HL-60/S4 treated with retinoic acid at 250 ng/mL for 4 days and 3 days (cell line): ENCODE results near the gene WDR93.

Experiments
- in situ Hi-C: fragments of 300-500 bp; cut with MboI; formaldehyde crosslinking; loops from 2 replicates; pipeline ENCODE4 v1.7.0; 2022; ENCODE audit warnings: low sequenced_read_pairs

The WDR93 gene

DNA sequence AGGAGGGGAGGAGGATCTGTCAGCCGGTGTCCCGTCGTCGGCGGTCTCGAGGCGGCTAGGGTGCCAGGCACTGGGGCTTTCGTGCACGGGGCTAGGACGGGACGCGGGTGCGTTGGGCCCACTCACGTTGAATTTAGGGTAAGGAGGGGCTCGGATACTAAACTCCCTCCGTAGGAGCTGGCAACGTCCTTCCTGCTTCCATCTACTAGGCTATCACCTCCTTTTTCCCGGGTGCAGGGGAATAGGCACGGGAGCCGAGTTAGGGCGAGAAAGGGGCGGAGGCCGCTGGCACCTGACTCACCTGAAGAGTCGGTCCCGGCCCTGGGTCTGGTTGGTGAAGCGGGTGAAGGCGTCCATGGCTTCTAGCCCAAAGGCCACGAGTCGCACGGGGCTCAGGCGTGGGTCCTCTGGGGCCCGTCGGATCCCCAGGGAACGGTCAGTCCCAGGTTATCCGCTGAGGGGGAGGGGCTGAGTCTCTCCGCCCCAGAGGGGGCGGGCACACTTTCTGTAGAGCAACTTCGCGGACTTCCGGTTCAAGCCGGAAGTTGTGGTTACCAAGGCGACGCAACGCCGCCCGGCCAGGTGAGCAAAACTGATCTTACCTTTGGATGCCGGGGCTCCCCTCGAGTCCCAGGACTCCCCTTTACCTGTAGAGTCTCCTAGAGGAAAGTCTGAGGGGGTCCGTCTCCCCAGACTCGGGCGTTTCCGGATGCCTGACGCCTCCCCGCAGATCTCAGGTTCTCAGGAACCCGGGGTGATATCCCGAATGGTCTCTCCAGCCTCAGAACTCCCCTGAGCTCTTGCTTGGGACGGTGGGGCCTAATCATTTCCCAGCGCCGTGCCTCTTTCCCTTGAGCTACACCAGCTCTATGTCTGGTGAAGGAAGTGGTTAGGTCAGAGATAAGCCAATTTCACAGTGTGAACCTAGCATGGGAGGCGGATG, at the start of gene WDR93, which contains the start of gene PEX11A:
WDR93 (plus strand) TSS at position 536 of the 943 bp plus-strand sequence. CDS start 10,936 bp downstream, outside the sequence.
PEX11A (minus strand) TSS at position 479 of the 943 bp plus-strand sequence; CDS start at position 357, 122 bp downstream.
- in situ Hi-C loops, result no loop called here

DNA sequence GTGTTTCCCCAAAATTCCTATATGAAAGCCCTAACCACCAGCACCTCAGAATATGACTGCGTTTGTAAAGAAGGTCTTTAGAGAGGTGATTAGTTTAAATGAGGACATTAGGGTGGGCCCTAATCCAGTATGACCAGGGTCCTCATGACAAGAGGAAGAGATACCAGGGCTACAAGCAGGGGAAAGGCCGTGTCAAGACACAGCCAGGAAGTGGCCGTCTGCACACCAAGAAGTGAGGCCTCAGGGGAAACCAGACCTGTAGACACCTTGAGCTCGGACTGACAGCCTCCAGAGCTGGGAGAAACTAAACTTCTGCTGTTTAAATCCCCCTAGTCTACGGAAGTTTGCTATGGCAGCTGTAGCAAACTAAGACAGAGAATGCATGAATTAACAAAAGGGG, 49.6 kb upstream of the WDR93 start:
- in situ Hi-C loops, result no loop called here

- in situ Hi-C loops, result no loop called here
Observed at GRCh38 chr15:89642106-89642505, 48.5 kb upstream of the WDR93 start.

- in situ Hi-C loops, result no loop called here
Observed at GRCh38 chr15:89645680-89646079, 44.9 kb upstream of the WDR93 start.

- in situ Hi-C loops, result no loop called here
Observed at GRCh38 chr15:89646416-89647141, 44.0 kb upstream of the WDR93 start.

DNA sequence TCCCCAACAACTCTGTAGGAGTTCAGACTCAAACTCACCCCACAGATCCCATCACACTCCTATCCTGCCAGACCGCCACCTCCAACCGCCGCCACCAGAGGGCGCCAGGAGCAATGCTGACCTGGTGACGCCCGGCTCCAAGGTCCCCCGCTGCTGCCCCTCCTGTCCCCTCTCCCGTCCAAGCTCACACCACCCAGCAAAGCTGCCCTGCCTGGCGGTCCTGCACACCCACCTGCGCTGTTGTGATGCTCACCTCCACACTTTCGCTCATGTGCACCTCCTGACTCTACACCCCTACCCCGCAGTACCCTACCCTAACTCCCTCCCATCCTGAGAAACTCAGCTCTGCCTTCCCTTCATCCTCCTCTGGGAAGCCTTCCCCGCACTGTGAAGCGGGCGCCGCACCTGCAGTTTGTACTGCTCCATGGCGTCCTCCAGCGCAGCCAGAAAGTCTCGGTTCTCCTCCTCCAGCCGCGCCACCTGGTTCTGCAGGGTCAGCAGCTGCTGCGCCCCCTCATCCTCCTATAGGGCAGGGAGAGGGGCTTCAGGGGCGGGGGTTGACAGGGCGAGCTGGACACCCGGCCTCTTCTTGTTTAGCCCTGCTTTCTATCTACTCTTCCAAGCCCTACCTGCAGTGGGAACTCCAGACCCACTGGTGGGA, 43.3 kb upstream of the WDR93 start:
- in situ Hi-C loops, result no loop called here

- in situ Hi-C loops, result no loop called here
Observed at GRCh38 chr15:89648106-89649012, 42.3 kb upstream of the WDR93 start.

- in situ Hi-C loops, result no loop called here
Observed at GRCh38 chr15:89649013-89649625, 41.5 kb upstream of the WDR93 start.

GRCh38 chr15:89649716-89650115, 40.9 kb upstream of the WDR93 start:
- in situ Hi-C loops, result no loop called here

DNA sequence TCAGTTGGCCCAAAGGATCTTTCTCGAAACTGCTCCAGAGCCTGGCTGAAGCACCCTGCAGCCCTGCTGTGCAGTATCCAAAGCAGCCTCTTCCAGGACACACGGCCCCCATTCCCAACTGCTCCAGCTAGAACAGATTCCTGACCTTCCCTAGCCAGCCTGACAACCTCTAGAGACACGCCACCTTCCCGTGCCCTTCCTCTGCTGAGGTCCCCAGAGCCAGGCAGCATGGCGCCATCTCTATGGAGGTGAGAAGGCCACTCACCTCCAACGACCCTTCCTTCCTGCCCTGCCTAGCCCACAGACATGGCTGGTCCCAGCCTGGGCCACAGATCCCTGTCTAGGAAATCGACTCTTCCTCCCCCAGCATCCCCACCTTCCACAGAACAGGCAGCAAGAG, 38.5 kb upstream of the WDR93 start:
- in situ Hi-C loops, result no loop called here

DNA sequence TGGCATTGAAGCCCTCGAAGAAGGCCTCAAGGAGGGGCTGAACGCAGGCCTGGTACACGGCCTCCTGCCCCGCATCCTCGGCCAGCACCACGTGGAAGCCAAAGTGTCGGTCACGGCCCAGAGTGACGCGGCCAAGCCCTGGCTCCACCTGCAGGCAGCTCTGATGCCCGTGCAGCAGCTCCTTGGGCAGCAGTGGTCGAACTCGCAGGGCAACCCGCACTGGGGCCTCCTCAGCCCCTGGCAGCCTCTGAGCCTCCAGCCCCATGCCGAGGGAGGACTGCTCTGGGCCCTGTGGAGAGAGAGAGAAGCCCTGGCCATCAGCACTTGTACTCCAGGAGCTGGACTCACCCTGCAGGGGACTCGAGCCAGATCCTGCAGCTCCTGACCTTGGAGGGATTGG, 37.9 kb upstream of the WDR93 start:
- in situ Hi-C loops, result no loop called here

DNA sequence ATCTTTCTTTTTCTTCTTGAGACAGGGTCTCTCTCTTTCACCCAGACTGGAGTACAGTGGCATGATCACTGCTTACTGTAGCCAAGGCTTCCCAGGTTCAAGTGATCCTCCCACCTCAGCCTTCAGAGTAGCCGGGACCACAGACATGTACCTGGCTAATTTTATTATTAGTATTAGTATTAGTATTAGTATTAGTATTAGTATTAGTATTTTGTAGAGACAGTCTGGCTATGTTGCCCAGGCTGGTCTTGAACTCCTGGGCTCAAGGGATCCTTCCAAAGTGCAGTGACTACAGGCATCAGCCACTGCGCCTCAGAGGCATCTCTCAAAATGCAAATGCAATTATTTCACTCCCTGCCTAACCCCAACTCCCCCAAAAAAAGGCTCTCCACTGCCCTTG, 37.0 kb upstream of the WDR93 start:
- in situ Hi-C loops, result no loop called here

GRCh38 chr15:89654301-89654761, 36.3 kb upstream of the WDR93 start:
- in situ Hi-C loops, result no loop called here

DNA sequence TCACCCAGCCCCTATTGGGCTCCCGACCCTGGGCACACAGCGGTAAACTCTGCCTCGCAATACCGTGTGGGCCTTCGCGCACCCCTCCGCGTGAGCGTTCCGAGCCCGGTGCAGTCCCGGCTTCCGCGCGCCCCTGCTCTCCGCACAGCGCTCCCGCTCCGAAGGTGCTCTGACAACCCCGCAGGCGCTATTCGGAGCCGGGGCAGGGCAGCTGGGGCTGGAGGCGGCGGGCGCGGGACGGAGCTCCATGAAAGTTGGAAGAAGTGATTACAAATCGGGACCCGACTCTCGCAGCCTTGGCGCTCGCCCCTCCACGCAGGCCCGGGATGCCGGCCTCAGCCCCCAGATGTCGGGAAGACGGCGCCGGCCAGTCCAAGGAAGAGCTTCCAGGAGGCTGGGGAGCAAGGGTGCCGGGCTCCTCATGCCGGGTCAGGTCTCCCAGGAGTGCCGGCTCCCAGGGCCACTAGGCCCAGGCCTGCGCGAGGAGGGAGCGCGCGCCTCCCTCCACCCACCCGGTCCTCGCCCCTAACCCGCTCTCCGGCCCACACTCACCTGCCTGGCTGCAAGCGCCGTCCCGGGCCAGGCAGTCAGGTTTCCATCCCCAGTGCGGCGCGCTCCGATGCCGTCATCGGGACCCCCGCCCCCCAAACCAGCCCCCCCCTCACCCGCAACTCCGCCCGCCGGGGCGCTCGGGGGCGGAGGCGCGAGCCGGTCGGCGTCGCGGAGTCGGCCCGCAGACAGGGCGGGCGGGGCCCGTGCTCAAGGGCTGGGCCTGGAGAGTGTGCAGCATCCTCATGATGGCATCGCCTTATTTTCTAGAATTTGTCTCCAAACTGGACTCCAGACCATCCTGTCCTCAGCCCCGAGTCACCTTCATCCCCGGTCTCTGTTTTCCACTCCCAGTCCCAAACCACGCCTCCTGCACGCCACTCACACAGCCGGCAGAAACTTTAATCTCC, 35.5 kb upstream of the WDR93 start, which contains the start of gene KIF7:
KIF7 (minus strand) TSS at position 621 of the 959 bp plus-strand sequence. CDS start 2,537 bp downstream, outside the sequence.
- in situ Hi-C loops, result no loop called here

DNA sequence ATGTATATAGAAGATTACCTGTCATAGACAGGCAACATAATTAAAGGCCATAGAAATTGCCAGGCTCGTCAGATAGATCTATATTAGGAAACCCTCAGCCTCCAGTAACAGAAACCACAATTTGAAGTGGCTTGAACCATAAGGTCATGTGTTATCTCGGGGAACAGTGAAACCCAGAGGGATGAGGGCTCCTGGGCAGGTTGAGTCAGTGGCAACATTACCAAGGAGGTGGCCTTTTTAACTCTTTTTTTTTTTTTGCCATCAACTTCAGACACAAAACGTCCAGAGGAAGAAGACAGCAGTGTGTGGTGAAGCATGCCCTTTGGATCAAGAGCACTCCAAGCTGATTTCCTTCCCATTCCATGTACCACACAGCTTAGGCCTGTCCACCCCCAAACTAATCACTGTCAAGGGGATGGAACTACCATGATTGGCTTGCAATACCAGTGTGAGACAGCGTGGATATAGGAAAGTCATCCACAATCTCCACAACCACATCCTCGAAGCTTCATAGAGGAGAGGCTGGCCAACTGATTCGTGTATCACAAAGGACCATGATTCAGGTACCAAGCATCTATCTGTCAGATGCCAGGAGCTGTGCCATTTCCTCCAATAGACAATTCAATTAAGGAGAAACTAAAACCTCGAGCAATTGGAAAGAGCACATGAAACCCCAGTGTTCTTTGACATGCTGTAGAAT, 34.3 kb upstream of the WDR93 start:
- in situ Hi-C loops, result no loop called here

DNA sequence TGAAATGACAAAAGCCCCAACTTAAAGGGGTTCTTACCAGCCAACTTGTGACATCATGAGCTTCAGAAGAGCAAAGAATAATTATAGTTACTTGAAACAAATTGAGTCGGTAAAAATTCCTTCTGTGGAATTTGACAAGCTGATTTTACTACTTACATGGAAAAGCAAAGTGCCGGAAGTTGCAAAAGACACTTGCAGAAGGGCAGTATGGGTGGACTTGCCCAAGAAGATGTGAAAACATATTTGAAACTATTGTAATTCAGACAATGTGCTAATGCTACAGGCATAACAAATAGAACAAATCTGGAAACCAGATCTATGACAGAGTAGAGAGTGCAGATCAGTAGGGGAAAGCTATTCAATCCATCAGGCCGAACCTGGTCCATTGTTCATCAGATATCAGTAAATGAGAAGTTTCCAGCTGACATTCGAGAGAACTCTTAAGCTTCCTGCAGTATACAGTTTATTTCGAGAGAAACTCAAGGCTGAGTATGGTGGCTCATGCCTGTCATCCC, 32.9 kb upstream of the WDR93 start:
- in situ Hi-C loops, result no loop called here

DNA sequence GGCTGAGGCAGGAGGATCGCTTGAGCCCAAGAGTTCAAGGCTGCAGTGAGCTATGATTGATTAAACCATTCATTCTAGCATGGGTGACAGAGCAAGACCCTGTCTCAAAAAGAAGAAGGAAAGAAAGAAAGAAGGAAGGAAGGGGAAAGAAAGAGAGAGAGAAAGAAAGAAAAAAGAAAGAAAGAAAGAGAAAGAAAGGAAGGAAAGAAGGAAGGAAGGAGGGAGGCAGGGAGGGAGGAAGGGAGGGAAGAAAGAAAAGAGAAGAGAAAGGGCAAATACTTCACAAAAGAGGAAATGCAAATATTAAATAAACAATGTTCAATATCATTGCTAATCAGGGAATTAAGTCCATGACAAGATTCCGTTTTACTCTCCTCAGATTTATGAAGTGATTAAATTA, 31.3 kb upstream of the WDR93 start:
- in situ Hi-C loops, result no loop called here

- in situ Hi-C loops, result no loop called here
Observed at GRCh38 chr15:89660556-89660955, 30.1 kb upstream of the WDR93 start.
